K562 (cell line): Measurements from ENCODE around the gene PI16. TPM values are rescaled to one million over a fixed set of nuclear protein-coding genes. Genes with fewer than 3 reads are reported as not detected.

Source experiments
- CCAR2 ChIP-seq: fragments of 200-400 bp; formaldehyde crosslinking; IDR thresholded peaks from 2 replicates; pipeline ENCODE4 v1.6.1; 2017; ENCODE audit warnings: mild to moderate bottlenecking, low read depth, low read length
- CREM ChIP-seq: IDR thresholded peaks from 2 replicates; pipeline ENCODE4 v1.6.1; 2014; ENCODE audit warnings: antibody characterized with exemption, low read depth
- E2F1 ChIP-seq: sonication (generic); formaldehyde crosslinking; IDR thresholded peaks from 2 replicates; pipeline ENCODE4 v1.8.1; 2023; ENCODE audit warnings: mild to moderate bottlenecking, missing genetic modification reagents, moderate library complexity
- HMG20A ChIP-seq: fragments of 450-650 bp; formaldehyde crosslinking; conservative IDR thresholded peaks from 2 replicates; pipeline ENCODE4 v1.4.0; 2020; ENCODE audit warnings: mild to moderate bottlenecking, mixed read lengths
- MED1 ChIP-seq: sonication (generic); formaldehyde crosslinking; IDR thresholded peaks from 2 replicates; pipeline ENCODE4 v1.8.1; 2023; ENCODE audit warnings: missing genetic modification reagents, borderline replicate concordance
- NFIX ChIP-seq: fragments of 250-450 bp; sonication (Bioruptor Pico); IDR thresholded peaks from 2 replicates; pipeline ENCODE4 v1.4.0; 2020; ENCODE audit warnings: low read depth, mild to moderate bottlenecking, moderate library complexity
- PREB ChIP-seq: sonication (generic); formaldehyde crosslinking; IDR thresholded peaks from 2 replicates; pipeline ENCODE4 v1.8.1; 2023; ENCODE audit warnings: mild to moderate bottlenecking, missing genetic modification reagents
- SUPT5H ChIP-seq: fragments of 450-650 bp; IDR thresholded peaks from 2 replicates; pipeline ENCODE4 v1.6.1; 2016
- THRB ChIP-seq: fragments of 450-650 bp; formaldehyde crosslinking; conservative IDR thresholded peaks from 2 replicates; pipeline ENCODE4 v1.4.0; 2022; ENCODE audit warnings: mild to moderate bottlenecking, missing genetic modification characterization
- USF2 ChIP-seq: sonication (generic); formaldehyde crosslinking; IDR thresholded peaks from 2 replicates; pipeline ENCODE4 v1.5.0; 2020; ENCODE audit warnings: missing genetic modification reagents
- ZBTB12 ChIP-seq: fragments of 250-450 bp; sonication (Bioruptor Pico); IDR thresholded peaks from 2 replicates; pipeline ENCODE4 v1.4.0; 2020
- ZBTB33 ChIP-seq: sonication (generic); formaldehyde crosslinking; IDR thresholded peaks from 2 replicates; pipeline ENCODE4 v1.8.1; 2023; ENCODE audit warnings: mild to moderate bottlenecking, missing genetic modification reagents
- ZNF282 ChIP-seq: sonication (generic); formaldehyde crosslinking; IDR thresholded peaks from 2 replicates; pipeline ENCODE4 v1.8.1; 2023; ENCODE audit warnings: missing genetic modification reagents
- polyA plus RNA-seq, 8 experiments: library from polyadenylated mRNA; depleted of rRNA in 4 of 8; stranded (reverse) in 5 of 8; unstranded in 3 of 8; fragments of >200 nt; fragmentation: Nextera tagmentation in 2 of 8; fragmentation: Illumina TruSeq in 1 of 8; extraction: Ambion mirVana in 2 of 8; extraction: Trizol in 1 of 8; gene quantifications; 2 replicates each; pipeline versions ENCODE4 v1.2.1 to v1.2.3, GENCODE V29; 2011 to 2014; ENCODE audit warnings: inconsistent platforms in 1 of 8, missing spikeins in 1 of 8
- total RNA-seq, 7 experiments: library from RNA; depleted of rRNA in 6 of 7; stranded (reverse); fragments of >200 nt in 6 of 7; fragmentation: Illumina TruSeq in 2 of 7; extraction: Trizol in 2 of 7; gene quantifications; 2 replicates each; pipeline versions ENCODE4 v1.2.1 to v1.2.3, GENCODE V29; 2011 to 2021; ENCODE audit warnings: low replicate concordance in 1 of 7

Gene PI16
- total and polyA plus RNA-seq, 9 of the 15 experiments (the other 6 are each of a cell fraction or from before 2014, with no cell fraction given): 0.06 to 0.18 TPM; not detected in 7

GRCh38 chr6:36958775-36959554, 4.4 kb downstream of the PI16 start (continued):
- TF ChIP-seq ZBTB12 (CRISPR knock-in tag) (no peak), THRB (CRISPR knock-in tag) (no peak), HMG20A (CRISPR knock-in tag) (no peak), SUPT5H (no peak), E2F1 (CRISPR knock-in tag) (no peak), USF2 (peak; percentile 77), PREB (CRISPR knock-in tag) (no peak), CCAR2 (no peak), NFIX (no peak), CREM (no peak), ZNF282 (CRISPR knock-in tag) (peak; percentile 60; the same call in 1 of the 2 replicates), ZBTB33 (CRISPR knock-in tag) (peak; percentile 94), MED1 (CRISPR knock-in tag) (no peak)
- TF ChIP-seq, all 486 proteins: peak for 11
